ENCODE data around the gene NSL1.

Gene NSL1

GRCh38 chr1:212743901-212744475, 47.6 kb downstream of the NSL1 start:
- peaks cover 32% of the 10 kb centered on the region for H3K79me2 ChIP-seq (ENCODE audit: insufficient read depth, low read length)
- H2AFZ ChIP-seq (ENCODE audit: low read depth, low read length, severe bottlenecking) = no peak overlapping the region
- no peaks in the 10 kb centered on the region for H3K9me2 ChIP-seq (replicated peaks; ENCODE audit: insufficient read depth, low read length)
- no peaks in the 10 kb centered on the region for H3K36me3 ChIP-seq (ENCODE audit: low read length)
- H3K27me3 ChIP-seq (ENCODE audit: low read length) = no peaks in the 10 kb centered on the region
- no peak overlapping the region for H3K4me2 ChIP-seq (ENCODE audit: low read depth, low read length, poor library complexity, severe bottlenecking)
- TF ChIP-seq EZH2phosphoT487 (conservative IDR thresholded peaks at IDR 0.05; ENCODE audit: low read length) (no peak), CTCF (IDR thresholded peaks at IDR 0.05; ENCODE audit: insufficient read depth, low read length, poor library complexity, severe bottlenecking) (no peak)
- H3K9me3 ChIP-seq (ENCODE audit: insufficient read depth, low read length) = no peaks in the 10 kb centered on the region
- H3K4me3 ChIP-seq (ENCODE audit: insufficient read depth, low read length, poor library complexity, severe bottlenecking) = no peak overlapping the region
- H3K9ac ChIP-seq (ENCODE audit: low read length) = no peak overlapping the region
- no peak overlapping the region for H3K27ac ChIP-seq (ENCODE audit: low read depth, low read length)
- H4K20me1 ChIP-seq (ENCODE audit: low read depth, low read length) = no peaks in the 10 kb centered on the region
- H3F3A ChIP-seq (ENCODE audit: insufficient read depth) = no peaks in the 10 kb centered on the region

- no peaks in the 10 kb centered on the region for H3F3A ChIP-seq (ENCODE audit: insufficient read depth)
- H3K9me3 ChIP-seq (ENCODE audit: insufficient read depth, low read length) = no peaks in the 10 kb centered on the region
- no peak overlapping the region for H3K27ac ChIP-seq (ENCODE audit: low read depth, low read length)
- H3K9me2 ChIP-seq (replicated peaks; ENCODE audit: insufficient read depth, low read length) = no peaks in the 10 kb centered on the region
- peaks cover 4% of the 10 kb centered on the region; the same call in 1 of the 2 replicates for H3K36me3 ChIP-seq (ENCODE audit: low read length)
- no peaks in the 10 kb centered on the region for H4K20me1 ChIP-seq (ENCODE audit: low read depth, low read length)
- no peak overlapping the region for H3K4me3 ChIP-seq (ENCODE audit: insufficient read depth, low read length, poor library complexity, severe bottlenecking)
- H3K4me2 ChIP-seq (ENCODE audit: low read depth, low read length, poor library complexity, severe bottlenecking) = no peak overlapping the region
- TF ChIP-seq CTCF (IDR thresholded peaks at IDR 0.05; ENCODE audit: insufficient read depth, low read length, poor library complexity, severe bottlenecking) (no peak), EZH2phosphoT487 (conservative IDR thresholded peaks at IDR 0.05; ENCODE audit: low read length) (no peak)
- peaks cover 4% of the 10 kb centered on the region; the same call in 1 of the 2 replicates for H3K79me2 ChIP-seq (ENCODE audit: insufficient read depth, low read length)
- H3K9ac ChIP-seq (ENCODE audit: low read length) = no peak overlapping the region
- H3K27me3 ChIP-seq (ENCODE audit: low read length) = no peaks in the 10 kb centered on the region
- H2AFZ ChIP-seq (ENCODE audit: low read depth, low read length, severe bottlenecking) = no peak overlapping the region
Measured at GRCh38 chr1:212738330-212738729, 53.2 kb downstream of the NSL1 start.

- no peaks in the 10 kb centered on the region for H3K9me3 ChIP-seq (ENCODE audit: insufficient read depth, low read length)
- H3K9ac ChIP-seq (ENCODE audit: low read length) = no peak overlapping the region
- no peak overlapping the region for H3K4me2 ChIP-seq (ENCODE audit: low read depth, low read length, poor library complexity, severe bottlenecking)
- H4K20me1 ChIP-seq (ENCODE audit: low read depth, low read length) = no peaks in the 10 kb centered on the region
- TF ChIP-seq CTCF (IDR thresholded peaks at IDR 0.05; ENCODE audit: insufficient read depth, low read length, poor library complexity, severe bottlenecking) = no peak
- TF ChIP-seq EZH2phosphoT487 (conservative IDR thresholded peaks at IDR 0.05; ENCODE audit: low read length) = no peak
- no peak overlapping the region for H3K27ac ChIP-seq (ENCODE audit: low read depth, low read length)
- no peaks in the 10 kb centered on the region for H3K27me3 ChIP-seq (ENCODE audit: low read length)
- H2AFZ ChIP-seq (ENCODE audit: low read depth, low read length, severe bottlenecking) = no peak overlapping the region
- H3K79me2 ChIP-seq (ENCODE audit: insufficient read depth, low read length) = peaks cover 4% of the 10 kb centered on the region; the same call in 1 of the 2 replicates
- H3F3A ChIP-seq (ENCODE audit: insufficient read depth) = no peaks in the 10 kb centered on the region
- no peak overlapping the region for H3K4me3 ChIP-seq (ENCODE audit: insufficient read depth, low read length, poor library complexity, severe bottlenecking)
- H3K36me3 ChIP-seq (ENCODE audit: low read length) = peaks cover 4% of the 10 kb centered on the region; the same call in 1 of the 2 replicates
- no peaks in the 10 kb centered on the region for H3K9me2 ChIP-seq (replicated peaks; ENCODE audit: insufficient read depth, low read length)
Measured at GRCh38 chr1:212737559-212737958, 54.0 kb downstream of the NSL1 start.

Data from SU-DHL-6 (cell line).